GM18867 (cell line): ENCODE results near the gene TMF1.
A peak's percentile ranks its signal among the peaks of the same experiment; 100 is the strongest.

Experiments used
- ATAC-seq: cut with Tn5 transposase; IDR thresholded peaks from one replicate; pipeline ENCODE4 v1.9.1; 2021; ENCODE audit warnings: mild to moderate bottlenecking, moderate library complexity; ENCODE audit not compliant: unreplicated experiment

TMF1 gene

DNA sequence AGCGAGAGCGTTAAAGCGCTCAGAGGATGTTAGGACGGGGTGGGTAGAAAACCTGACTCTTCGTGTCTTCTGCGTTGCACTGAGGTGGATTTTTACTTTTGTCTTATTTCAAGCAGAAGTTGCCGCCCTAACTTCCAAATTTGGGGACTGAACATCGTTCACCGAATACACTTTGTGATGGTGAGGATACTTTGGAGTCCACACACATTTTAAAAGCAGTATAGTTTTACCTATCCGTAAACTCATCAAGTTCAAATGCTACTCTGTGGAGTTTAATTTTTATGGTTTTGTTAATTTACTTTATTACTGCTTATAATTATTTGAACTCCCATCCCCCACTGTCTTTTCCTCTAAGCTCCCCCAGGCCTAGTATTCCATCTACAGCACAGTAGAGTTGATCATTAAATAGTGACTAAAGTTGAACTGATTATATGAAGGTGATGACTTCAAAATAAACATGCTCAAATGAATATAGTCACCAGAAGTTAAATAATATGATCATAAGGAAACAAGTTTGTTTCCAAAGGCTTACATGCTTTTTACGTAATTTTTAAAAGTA lies 38.0 kb downstream of the TMF1 start:
- no peak for ATAC-seq

DNA sequence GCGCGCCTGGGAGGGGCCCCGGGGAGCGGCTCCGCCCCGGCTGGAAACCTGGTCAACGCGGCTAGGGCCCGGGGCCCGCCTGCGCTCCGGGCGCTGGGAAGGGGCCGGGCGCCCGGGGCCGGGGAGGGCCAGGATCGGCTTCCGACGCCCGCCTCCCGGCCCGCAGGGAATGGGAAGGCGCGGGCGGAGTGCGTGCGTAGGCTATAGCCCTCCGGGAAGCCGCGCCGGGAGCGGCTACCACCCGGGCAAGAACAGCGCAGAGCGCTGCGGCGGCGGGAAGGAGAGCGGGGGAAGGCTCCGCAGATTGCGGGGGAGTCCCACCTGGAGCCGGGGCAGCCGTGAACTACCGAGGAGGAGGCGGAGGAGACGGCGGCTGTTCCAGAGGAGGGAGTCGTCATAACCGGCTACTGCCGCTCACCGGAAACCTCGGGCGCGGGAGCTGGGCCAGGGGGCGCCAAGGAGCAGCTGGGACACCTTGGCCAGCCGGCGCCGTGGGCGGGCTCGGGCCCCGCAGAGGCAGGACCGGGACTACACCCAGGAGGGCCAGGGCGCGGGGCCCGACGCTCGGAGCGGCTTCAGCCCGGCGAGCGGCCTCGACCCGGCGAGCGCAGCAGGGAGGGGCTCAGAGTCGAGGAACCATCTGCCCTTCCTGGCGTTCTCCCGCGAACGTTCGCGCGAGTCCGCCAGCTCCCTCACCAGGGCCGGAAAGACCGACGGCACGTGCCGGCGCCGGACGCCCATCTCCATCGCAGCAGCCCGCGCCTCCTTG lies 38.7 kb downstream of the TMF1 start, which contains the start of gene EOGT:
TSS of gene EOGT (minus strand) at position 432 of the 769 bp plus-strand sequence. CDS start 3,838 bp downstream, outside the sequence.
- ATAC-seq = peak; percentile 76

GRCh38 chr3:69012800-69013252 lies 39.3 kb downstream of the TMF1 start:
- peak; percentile 45 for ATAC-seq

DNA sequence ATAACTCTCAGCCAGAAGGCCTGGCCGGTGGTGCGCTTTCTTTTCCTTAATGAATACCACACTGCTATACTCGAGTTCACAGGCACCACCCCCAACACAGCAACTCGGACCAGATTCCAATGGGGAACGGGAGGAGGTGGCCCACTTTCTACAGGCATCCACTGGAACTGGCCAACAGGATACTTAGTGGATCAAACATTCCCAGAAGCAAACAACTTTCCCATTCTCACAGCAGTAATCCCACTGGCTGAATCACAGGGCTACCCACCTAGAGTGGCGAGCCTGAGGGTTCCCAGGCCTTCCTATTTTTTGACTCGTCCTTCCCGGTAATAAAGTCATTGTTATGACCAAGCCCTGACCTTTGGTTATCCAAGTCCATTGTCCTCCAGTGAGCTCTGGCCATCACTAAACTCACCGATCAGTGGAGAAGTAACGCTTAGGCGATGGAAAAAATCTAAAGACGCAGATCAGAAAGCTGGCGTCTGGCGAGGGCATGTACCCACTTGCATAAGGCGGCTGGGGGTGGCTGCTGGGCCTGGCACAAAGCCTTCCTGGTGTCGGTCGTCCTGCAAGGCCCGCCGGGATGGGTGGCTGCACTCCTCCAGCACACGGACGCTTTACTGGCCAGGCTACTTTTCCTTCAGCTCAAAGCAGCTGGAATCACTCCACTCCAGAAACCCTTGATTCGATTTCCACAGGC lies 39.9 kb downstream of the TMF1 start:
- ATAC-seq = no peak

GRCh38 chr3:69011096-69011730 lies 40.9 kb downstream of the TMF1 start:
- no peak for ATAC-seq

DNA sequence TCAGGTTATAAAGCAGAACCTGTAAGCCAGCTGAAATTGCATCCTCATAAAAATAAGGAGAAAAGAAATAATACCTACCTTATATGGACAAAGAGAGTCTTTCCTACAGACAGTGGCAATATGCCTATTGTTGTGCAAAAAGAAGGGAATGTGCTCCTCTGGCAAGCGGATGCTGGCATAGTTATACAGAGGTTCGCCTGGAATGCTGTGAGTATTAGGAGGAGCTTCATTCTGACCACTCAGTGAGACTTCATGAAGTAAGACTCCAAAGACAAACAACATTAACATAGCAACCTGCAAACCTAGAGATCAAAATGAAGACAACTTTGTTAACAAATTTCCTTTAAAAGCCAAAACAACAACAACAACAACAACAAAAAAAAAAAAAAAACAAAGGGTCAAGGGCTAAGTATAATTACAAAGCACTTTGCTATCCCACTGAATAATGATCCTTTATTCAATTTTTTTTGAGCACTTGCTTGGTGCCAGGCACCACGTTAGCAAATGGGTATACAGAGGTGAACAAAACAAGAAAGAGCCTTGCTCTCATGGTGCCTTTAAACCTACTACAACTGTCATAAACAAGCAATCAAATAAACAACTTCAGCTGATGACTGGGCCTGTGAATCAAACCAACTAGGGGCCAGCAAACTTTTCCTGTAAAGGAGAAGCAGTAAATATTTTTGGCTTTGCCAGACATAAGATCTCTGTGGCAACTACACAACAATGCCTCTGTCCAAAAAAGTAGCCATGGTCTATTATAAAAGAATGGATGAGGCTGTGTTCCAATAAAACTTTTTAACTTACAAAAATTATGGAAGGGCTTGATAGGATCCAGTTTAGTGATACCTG lies 42.3 kb downstream of the TMF1 start:
- ATAC-seq = no peak

DNA sequence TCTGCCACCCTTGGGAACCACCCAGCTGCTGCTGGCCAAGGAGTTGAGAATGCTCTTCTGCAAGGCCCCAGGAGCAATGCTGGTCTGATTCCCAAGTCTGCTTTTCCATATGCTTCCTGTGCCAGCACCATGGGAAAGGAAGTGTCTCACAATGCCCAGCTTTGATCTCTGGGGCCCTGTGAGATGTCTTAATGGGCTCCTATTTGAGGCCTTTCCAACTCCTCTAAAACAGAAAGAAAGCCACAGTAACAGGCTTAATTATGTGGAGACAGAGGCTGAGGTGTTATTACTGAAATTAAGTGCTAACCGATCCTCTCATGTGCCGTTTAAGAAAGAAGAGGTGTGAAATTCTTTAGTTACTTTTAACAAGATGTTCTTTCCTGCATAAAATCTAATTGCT lies 43.2 kb downstream of the TMF1 start:
- ATAC-seq = no peak

GRCh38 chr3:69005791-69006482 lies 46.2 kb downstream of the TMF1 start:
- ATAC-seq = no peak

DNA sequence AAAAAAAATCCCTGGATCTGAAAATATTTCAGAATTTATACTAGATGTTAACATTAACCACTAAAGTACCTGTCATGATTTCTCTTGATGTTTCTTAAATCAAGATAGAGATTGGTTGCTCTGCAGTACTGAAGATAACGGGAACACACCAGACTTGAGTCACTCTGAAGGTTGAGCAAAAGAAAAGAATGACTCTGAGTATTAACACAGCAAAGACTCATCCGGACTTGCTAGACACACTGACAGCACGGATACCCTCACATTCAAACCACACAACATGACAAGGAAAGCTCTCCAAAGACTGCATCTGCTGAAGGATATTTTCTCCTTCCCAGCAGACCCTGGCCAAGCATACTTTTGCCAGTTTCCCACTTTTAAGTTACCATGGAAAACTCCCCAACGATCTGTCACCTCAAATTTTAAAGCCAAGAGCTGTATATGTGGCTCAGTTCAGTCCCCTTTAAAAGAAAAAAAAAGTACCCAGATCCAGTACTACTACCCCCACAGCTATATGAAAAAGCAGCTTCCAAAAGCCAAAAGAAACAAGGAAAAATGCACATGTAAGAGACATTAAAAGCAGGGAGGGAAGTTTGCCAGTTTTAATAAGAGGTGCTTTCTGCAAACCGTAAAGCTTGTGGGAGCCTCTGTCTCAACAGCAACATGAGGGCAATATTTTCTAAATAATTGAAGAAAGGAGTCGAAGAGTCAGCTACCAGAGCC lies 46.9 kb downstream of the TMF1 start:
- ATAC-seq = no peak

GRCh38 chr3:69004138-69004537 lies 48.0 kb downstream of the TMF1 start:
- ATAC-seq = no peak

DNA sequence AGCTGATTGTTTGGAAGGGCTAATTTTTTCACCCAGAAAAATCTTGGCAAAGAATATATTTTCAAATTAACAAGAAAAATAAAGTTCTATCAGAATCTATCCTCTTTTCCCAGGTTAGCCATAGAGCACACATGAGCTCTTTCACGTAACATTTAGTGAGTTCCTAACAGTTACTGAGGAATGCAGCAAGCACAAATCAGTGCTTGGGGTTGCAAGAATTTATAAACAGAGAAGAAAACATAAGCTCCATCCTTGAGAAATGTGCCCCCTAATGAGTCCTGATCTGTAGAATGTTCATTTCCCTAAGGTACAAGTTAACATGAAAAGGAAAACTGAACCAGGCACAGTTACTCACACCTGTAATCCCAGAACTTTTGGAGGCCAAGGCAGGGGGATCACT lies 52.5 kb downstream of the TMF1 start:
- ATAC-seq = no peak

- ATAC-seq = no peak
Measured at GRCh38 chr3:68999158-68999557, 53.0 kb downstream of the TMF1 start.

GRCh38 chr3:68997887-68998286 lies 54.2 kb downstream of the TMF1 start:
- ATAC-seq = peak; percentile 94

DNA sequence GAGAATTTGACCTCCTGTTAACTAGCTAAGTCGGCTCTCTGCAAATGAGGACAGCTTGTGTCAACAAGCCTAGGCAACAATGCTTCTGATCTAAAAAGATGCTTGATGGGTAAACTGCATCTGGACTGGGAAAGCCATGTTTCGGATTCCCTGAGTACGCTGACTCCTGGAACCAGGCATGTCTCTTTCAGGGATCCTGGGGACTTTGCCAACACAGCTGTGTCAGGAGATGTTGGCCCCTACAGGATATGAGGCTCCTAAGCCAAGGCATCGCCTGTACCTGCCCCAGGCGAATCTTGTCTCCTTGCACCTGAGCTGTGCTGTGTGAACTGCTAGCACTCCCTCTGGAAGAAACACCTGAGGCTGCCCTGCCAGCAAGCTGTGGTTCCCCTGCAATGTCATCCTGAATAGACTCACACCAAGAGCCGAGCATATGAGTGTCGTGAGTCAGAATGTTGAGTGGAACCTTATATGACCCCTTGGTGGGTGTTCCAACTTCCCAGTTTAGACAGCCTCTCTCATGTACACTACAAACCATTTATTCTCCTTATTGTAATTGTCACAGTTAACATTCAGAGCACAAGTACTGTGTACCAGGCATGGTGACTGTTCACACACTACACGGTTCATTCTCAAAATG lies 55.7 kb downstream of the TMF1 start:
- no peak for ATAC-seq

- no peak for ATAC-seq
Measured at GRCh38 chr3:68988740-68989139, 63.4 kb downstream of the TMF1 start.

DNA sequence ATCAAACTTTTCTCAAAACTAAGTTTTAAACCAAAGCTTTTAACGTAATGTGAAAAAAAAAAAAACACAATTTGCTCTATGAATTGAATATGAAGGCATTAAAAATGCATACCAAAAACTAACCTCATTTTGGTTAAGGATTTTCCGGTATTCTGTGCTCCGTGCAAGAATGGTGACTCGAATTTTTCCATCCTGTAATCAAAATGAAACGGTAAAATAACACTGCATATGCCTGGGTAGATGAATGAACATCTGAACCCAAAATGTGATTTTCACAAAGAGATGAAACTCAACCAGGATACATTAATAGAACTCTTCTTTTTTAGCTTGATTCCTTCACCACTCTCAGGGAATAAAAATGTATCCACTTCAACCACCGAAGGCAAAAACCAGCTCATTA lies 64.8 kb downstream of the TMF1 start:
- no peak for ATAC-seq

- ATAC-seq = no peak
Measured at GRCh38 chr3:68986496-68987208, 65.5 kb downstream of the TMF1 start.

GRCh38 chr3:68985146-68985790 lies 66.9 kb downstream of the TMF1 start:
- ATAC-seq = no peak
